GM19438 (cell line): Measurements from ENCODE around the gene RPA3.

Experiments used
- ATAC-seq: cut with Tn5 transposase; IDR thresholded peaks from one replicate; pipeline ENCODE4 v1.9.1; 2021; ENCODE audit warnings: low read depth; ENCODE audit not compliant: unreplicated experiment

Gene RPA3

GRCh38 chr7:7614018-7614741 is 104.2 kb downstream of the RPA3 start:
- ATAC-seq: no peak

GRCh38 chr7:7613210-7613609 is 105.2 kb downstream of the RPA3 start:
- no peak for ATAC-seq

- ATAC-seq: no peak
Observed at GRCh38 chr7:7612519-7612918, 105.9 kb downstream of the RPA3 start.

GRCh38 chr7:7609330-7609729 is 109.1 kb downstream of the RPA3 start:
- no peak for ATAC-seq

DNA sequence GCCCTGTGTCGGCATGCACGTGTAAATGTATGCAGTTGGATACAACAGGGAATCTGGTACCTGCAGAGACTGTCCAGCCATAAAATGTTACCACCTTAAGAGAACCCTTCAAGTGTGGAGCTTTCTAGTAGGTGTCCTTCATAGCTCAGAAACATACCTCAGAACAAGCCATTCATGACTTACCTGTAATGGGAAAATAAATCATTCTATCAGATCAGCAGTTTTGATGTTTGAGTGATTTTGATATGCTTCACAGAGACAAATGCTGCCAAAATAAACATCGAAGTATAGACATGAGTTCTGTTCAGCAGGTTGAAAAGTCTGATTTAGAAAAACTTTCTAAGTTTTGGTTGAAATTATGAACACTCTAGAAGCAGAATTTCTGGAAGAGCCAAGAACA is 111.4 kb downstream of the RPA3 start:
- no peak for ATAC-seq

GRCh38 chr7:7596176-7596575 is 122.2 kb downstream of the RPA3 start:
- ATAC-seq: no peak

DNA sequence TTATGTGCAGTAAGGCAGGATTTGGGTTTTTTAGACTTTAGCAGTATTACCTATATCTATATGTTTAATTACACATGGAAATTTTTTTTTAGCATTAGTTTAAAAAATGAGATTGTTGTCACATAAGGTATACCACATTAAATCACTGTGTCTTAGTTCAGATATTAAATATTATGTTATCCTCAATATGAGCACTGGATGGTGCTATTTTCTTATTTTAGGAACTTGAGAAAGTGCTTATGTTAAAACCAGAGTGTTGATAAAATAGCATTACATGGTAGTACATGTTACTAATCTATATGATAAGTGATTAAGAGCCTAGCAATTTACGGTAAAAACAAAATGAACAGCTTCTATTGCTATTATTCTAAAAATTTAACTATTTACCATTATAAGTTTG is 123.0 kb downstream of the RPA3 start:
- ATAC-seq: no peak
